Stimulated activated CD8-positive, alpha-beta memory T cell treated with anti-CD3 and anti-CD28 coated beads, Interleukin-15, amount 100 ng/mL, for 24 hours (primary cell): ENCODE data around the gene RPS6KA1.
A peak's percentile ranks its signal among the peaks of the same experiment; 100 is the strongest.

Experiments used
- DNase-seq: peaks from one replicate; pipeline ENCODE4 v3.0.0-alpha.2; 2020; ENCODE audit warnings: low read depth

Gene RPS6KA1

GRCh38 chr1:26533951-26534509 lies 4.5 kb downstream of the RPS6KA1 start:
- no peak for DNase-seq

GRCh38 chr1:26535201-26535600 lies 5.6 kb downstream of the RPS6KA1 start:
- DNase-seq: no peak

GRCh38 chr1:26536081-26536480 lies 6.5 kb downstream of the RPS6KA1 start:
- no peak for DNase-seq

- DNase-seq: no peak
These were observed 7.0 kb downstream of the RPS6KA1 start for GRCh38 chr1:26536521-26536920.

GRCh38 chr1:26537951-26538352 lies 8.4 kb downstream of the RPS6KA1 start:
- DNase-seq: no peak

GRCh38 chr1:26538480-26539412 lies 9.2 kb downstream of the RPS6KA1 start:
- no peak for DNase-seq

GRCh38 chr1:26539722-26540121 lies 10.2 kb downstream of the RPS6KA1 start:
- DNase-seq: no peak

GRCh38 chr1:26540351-26540750 lies 10.8 kb downstream of the RPS6KA1 start:
- no peak for DNase-seq

- DNase-seq: no peak
These were observed 11.9 kb downstream of the RPS6KA1 start for GRCh38 chr1:26541431-26541815.

- DNase-seq: peak; percentile 45
These were observed 12.5 kb downstream of the RPS6KA1 start for GRCh38 chr1:26541816-26542711.

- no peak for DNase-seq
These were observed 13.3 kb downstream of the RPS6KA1 start for GRCh38 chr1:26542771-26543451.

GRCh38 chr1:26543462-26543861 lies 13.9 kb downstream of the RPS6KA1 start:
- no peak for DNase-seq

GRCh38 chr1:26544126-26544525 lies 14.6 kb downstream of the RPS6KA1 start:
- no peak for DNase-seq

GRCh38 chr1:26545969-26546323 lies 16.4 kb downstream of the RPS6KA1 start:
- no peak for DNase-seq

- DNase-seq: no peak
These were observed 16.8 kb downstream of the RPS6KA1 start for GRCh38 chr1:26546375-26546774.

GRCh38 chr1:26546819-26547218 lies 17.3 kb downstream of the RPS6KA1 start:
- no peak for DNase-seq

- DNase-seq: no peak
These were observed 19.3 kb downstream of the RPS6KA1 start for GRCh38 chr1:26548841-26549240.

- DNase-seq: no peak
These were observed 21.4 kb downstream of the RPS6KA1 start for GRCh38 chr1:26550946-26551345.

- no peak for DNase-seq
These were observed 23.2 kb downstream of the RPS6KA1 start for GRCh38 chr1:26552720-26553119.

GRCh38 chr1:26553942-26554682 lies 24.6 kb downstream of the RPS6KA1 start:
- DNase-seq: no peak

GRCh38 chr1:26554781-26555180 lies 25.2 kb downstream of the RPS6KA1 start:
- no peak for DNase-seq
